CD14-positive monocyte (primary cell): Measurements from ENCODE around the gene FRS3. TPM values are rescaled to one million over a fixed set of nuclear protein-coding genes. Genes with fewer than 3 reads are reported as not detected.

Experiments
- DNase-seq, 3 donors: peaks; one replicate each; pipeline ENCODE4 v3.0.0-alpha.2; 2011 to 2022
- H2AFZ ChIP-seq: 2 replicates; pipeline ENCODE4 v1.6.0; 2012; ENCODE audit warnings: mild to moderate bottlenecking, low read depth, low read length, inconsistent platforms; ENCODE audit not compliant: insufficient read depth, poor library complexity, severe bottlenecking
- H3K27ac ChIP-seq, 2 donors: 1 replicate in 1 of 2; 2 replicates in 1 of 2; pipeline ENCODE4 v1.5.1; 2012 to 2013; ENCODE audit warnings: low read length in 2 of 2, control low read depth in 1 of 2, inconsistent platforms in 1 of 2, low read depth in 1 of 2, mild to moderate bottlenecking in 1 of 2
- H3K27me3 ChIP-seq, 2 donors: one replicate each; pipeline versions ENCODE4 v1.6.0 to v1.6.1; 2011 to 2013; ENCODE audit warnings: low read length in 2 of 2; ENCODE audit not compliant: control insufficient read depth in 2 of 2, insufficient read depth in 2 of 2
- H3K36me3 ChIP-seq, 2 donors: replicated peaks in 1 of 2; 1 replicate in 1 of 2; 2 replicates in 1 of 2; pipeline versions ENCODE4 v1.5.1 to v1.6.1; 2012 to 2013; ENCODE audit warnings: low read length in 2 of 2, control low read depth in 1 of 2, inconsistent platforms in 1 of 2, mild to moderate bottlenecking in 1 of 2; ENCODE audit not compliant: insufficient read depth in 2 of 2, control insufficient read depth in 1 of 2
- H3K4me1 ChIP-seq, 2 donors: 1 replicate in 1 of 2; 2 replicates in 1 of 2; pipeline versions ENCODE4 v1.5.1 to v1.6.1; 2012 to 2013; ENCODE audit warnings: low read length in 2 of 2, control low read depth in 1 of 2, inconsistent platforms in 1 of 2, mild to moderate bottlenecking in 1 of 2, moderate library complexity in 1 of 2; ENCODE audit not compliant: insufficient read depth in 2 of 2, control insufficient read depth in 1 of 2
- H3K4me2 ChIP-seq: replicated peaks from 2 replicates; pipeline ENCODE3; 2012; ENCODE audit warnings: low read length, moderate library complexity, mild to moderate bottlenecking; ENCODE audit not compliant: poor library complexity, severe bottlenecking; ENCODE audit errors: extremely low read depth
- H3K4me3 ChIP-seq, 3 experiments: fragments of 200-600 bp in 1 of 3; sonication (generic) in 1 of 3; replicated peaks in 1 of 3; 1 replicate in 2 of 3; 2 replicates in 1 of 3; pipeline ENCODE4 v1.5.1; 2011 to 2013; ENCODE audit warnings: low read length in 3 of 3, mild to moderate bottlenecking in 3 of 3, control low read depth in 2 of 3, low read depth in 2 of 3, inconsistent platforms in 1 of 3, moderate library complexity in 1 of 3
- H3K79me2 ChIP-seq: 2 replicates; pipeline ENCODE4 v1.6.0; 2012; ENCODE audit warnings: mild to moderate bottlenecking, control low read depth, inconsistent platforms, low read length, moderate library complexity; ENCODE audit not compliant: insufficient read depth
- H3K9ac ChIP-seq: 2 replicates; pipeline ENCODE4 v1.6.0; 2017; ENCODE audit warnings: low read length, mild to moderate bottlenecking; ENCODE audit not compliant: insufficient read depth, poor library complexity, severe bottlenecking
- H3K9me3 ChIP-seq, 2 donors: replicated peaks in 1 of 2; 1 replicate in 1 of 2; 2 replicates in 1 of 2; pipeline versions ENCODE4 v1.5.1 to v1.6.1; 2012 to 2013; ENCODE audit warnings: low read length in 2 of 2, control low read depth in 1 of 2; ENCODE audit not compliant: control insufficient read depth in 1 of 2, insufficient read depth in 1 of 2
- H4K20me1 ChIP-seq: 2 replicates; pipeline ENCODE4 v1.6.0; 2012; ENCODE audit warnings: mild to moderate bottlenecking, low read length, control low read depth, moderate library complexity; ENCODE audit not compliant: insufficient read depth
- H3K27ac Mint-ChIP-seq, 7 donors: one replicate each; pipeline ENCODE4 v1.8.0; 2020; ENCODE audit warnings: mild to moderate bottlenecking in 7 of 7, mixed read lengths in 7 of 7, moderate library complexity in 6 of 7, inconsistent platforms in 2 of 7
- H3K27me3 Mint-ChIP-seq, 3 donors: one replicate each; pipeline ENCODE4 v1.8.0; 2021 to 2022; ENCODE audit warnings: low read depth in 3 of 3, mild to moderate bottlenecking in 3 of 3, mixed read lengths in 3 of 3, moderate library complexity in 3 of 3, inconsistent platforms in 1 of 3
- H3K36me3 Mint-ChIP-seq, 2 donors: one replicate each; pipeline ENCODE4 v1.8.0; 2020; ENCODE audit warnings: mixed read lengths in 2 of 2, inconsistent platforms in 1 of 2, mild to moderate bottlenecking in 1 of 2
- H3K4me1 Mint-ChIP-seq: one replicate; pipeline ENCODE4 v1.8.0; 2020; ENCODE audit warnings: mild to moderate bottlenecking, mixed read lengths
- H3K4me3 Mint-ChIP-seq, 2 donors: one replicate each; pipeline ENCODE4 v1.8.0; 2020; ENCODE audit warnings: mild to moderate bottlenecking in 2 of 2, mixed read lengths in 2 of 2, moderate library complexity in 1 of 2
- H3K9me3 Mint-ChIP-seq, 7 donors: one replicate each; pipeline ENCODE4 v1.8.0; 2020 to 2022; ENCODE audit warnings: mixed read lengths in 7 of 7, mild to moderate bottlenecking in 6 of 7, moderate library complexity in 6 of 7, inconsistent platforms in 2 of 7
- WGBS: methylation state at CpG from one replicate; pipeline ENCODE4 v1.1.5; 2013; ENCODE audit warnings: missing lambda C conversion rate; ENCODE audit not compliant: insufficient coverage; 5-methylcytosine and 5-hydroxymethylcytosine counted together
- intact Hi-C, 2 donors: fragments of 100-400 bp; cut with micrococcal nuclease; formaldehyde crosslinking; loops; one replicate each; pipeline versions ENCODE4 v1.15.0 to v1.15.1; 2023
- polyA plus RNA-seq, 3 donors: library from polyadenylated mRNA; depleted of rRNA in 1 of 3; unstranded in 2 of 3; stranded (reverse) in 1 of 3; fragments of 300-500 nt in 2 of 3; fragments of >200 nt in 1 of 3; fragmentation: Illumina TruSeq in 2 of 3; gene quantifications; 1 replicate in 2 of 3; 2 replicates in 1 of 3; pipeline ENCODE4 v1.2.3, GENCODE V29; 2012 to 2021
- TF ChIP-seq, protein P1 (sequence below): fragments of 200-600 bp; IDR thresholded peaks from one replicate; pipeline ENCODE4 v1.8.0; 2022; ENCODE audit warnings: antibody characterized with exemption, mild to moderate bottlenecking

Gene FRS3
- polyA plus RNA-seq, 3 donors: 1.3 to 7.0 (median 2.6) TPM

DNA sequence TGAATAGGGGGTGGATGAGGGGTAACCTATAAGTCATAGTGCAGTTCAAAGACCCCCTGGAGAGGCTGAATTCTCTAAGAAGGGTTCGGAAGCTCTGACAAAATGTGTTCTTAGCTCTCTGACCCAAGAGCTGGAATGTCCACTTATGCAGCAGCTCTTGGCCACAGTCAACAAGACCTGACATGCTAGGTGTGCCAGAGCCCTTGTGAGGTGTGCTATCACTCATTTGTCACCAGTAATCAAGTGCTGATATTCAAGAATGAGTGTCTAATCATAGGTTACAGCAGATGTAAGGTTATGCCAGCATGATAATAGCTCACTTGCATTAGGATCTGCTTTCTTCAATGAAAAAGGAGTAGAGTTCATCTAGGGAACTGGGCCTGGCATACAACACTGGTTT, 35.9 kb upstream of the FRS3 start:
- no peak overlapping the region for H3K4me3 ChIP-seq
- H3K36me3 ChIP-seq: no peaks in the 10 kb centered on the region
- H3K9me3 Mint-ChIP-seq: peaks cover 0 to 3% (median 0%) of the 10 kb centered on the region in 7 donors
- peaks cover 0 to 5% of the 10 kb centered on the region in 2 donors for H3K4me1 ChIP-seq
- no peak overlapping the region for H3K4me2 ChIP-seq
- TF ChIP-seq, protein P1, sequence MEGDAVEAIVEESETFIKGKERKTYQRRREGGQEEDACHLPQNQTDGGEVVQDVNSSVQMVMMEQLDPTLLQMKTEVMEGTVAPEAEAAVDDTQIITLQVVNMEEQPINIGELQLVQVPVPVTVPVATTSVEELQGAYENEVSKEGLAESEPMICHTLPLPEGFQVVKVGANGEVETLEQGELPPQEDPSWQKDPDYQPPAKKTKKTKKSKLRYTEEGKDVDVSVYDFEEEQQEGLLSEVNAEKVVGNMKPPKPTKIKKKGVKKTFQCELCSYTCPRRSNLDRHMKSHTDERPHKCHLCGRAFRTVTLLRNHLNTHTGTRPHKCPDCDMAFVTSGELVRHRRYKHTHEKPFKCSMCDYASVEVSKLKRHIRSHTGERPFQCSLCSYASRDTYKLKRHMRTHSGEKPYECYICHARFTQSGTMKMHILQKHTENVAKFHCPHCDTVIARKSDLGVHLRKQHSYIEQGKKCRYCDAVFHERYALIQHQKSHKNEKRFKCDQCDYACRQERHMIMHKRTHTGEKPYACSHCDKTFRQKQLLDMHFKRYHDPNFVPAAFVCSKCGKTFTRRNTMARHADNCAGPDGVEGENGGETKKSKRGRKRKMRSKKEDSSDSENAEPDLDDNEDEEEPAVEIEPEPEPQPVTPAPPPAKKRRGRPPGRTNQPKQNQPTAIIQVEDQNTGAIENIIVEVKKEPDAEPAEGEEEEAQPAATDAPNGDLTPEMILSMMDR: no peak
- DNase-seq: no peak
- H3K4me1 Mint-ChIP-seq: peaks cover 13% of the 10 kb centered on the region
- no peak overlapping the region for H3K27ac Mint-ChIP-seq
- H3K27me3 Mint-ChIP-seq: peaks cover 0 to 1% (median 0%) of the 10 kb centered on the region in 3 donors
- H3K27me3 ChIP-seq: no peaks in the 10 kb centered on the region
- no peak overlapping the region for H3K9ac ChIP-seq
- H4K20me1 ChIP-seq: no peaks in the 10 kb centered on the region
- 78% methylated on average over 1 of the region's 1 CpG for WGBS
- intact Hi-C loops: no loop called here
- peaks cover 0 to 3% of the 10 kb centered on the region in 2 donors for H3K36me3 Mint-ChIP-seq
- no peak overlapping the region for H3K27ac ChIP-seq
- H3K4me3 Mint-ChIP-seq: no peak overlapping the region
- no peaks in the 10 kb centered on the region for H3K9me3 ChIP-seq
- H2AFZ ChIP-seq: no peak overlapping the region
- H3K79me2 ChIP-seq: no peaks in the 10 kb centered on the region

DNA sequence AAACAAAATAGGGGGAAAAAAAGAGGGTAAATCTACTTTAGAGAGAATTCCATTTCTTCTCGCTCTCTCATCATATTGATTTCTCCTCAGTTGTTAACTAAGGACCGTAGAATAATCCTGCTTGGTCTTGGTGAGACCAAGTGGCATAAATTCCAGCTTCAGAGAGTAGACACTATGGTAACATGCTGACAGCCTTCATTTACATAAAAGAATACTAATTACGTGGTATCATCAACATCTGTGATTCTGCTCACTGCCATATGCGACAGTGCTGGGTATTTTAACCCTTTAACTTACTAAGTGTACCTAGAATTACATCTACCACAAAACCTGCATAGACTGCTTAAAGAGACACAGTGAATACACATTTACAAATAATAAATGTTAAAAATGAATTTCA, 34.9 kb upstream of the FRS3 start:
- H3K4me3 ChIP-seq: no peak overlapping the region
- H3K9ac ChIP-seq: no peak overlapping the region
- Mint-ChIP-seq H3K9me3 (peaks cover 0 to 3% (median 0%) of the 10 kb centered on the region in 7 donors), H3K4me3 (no peak overlapping the region), H3K4me1 (peaks cover 13% of the 10 kb centered on the region), H3K27me3 (peaks cover 0 to 1% (median 0%) of the 10 kb centered on the region in 3 donors), H3K27ac (no peak overlapping the region), H3K36me3 (peaks cover 0 to 3% of the 10 kb centered on the region in 2 donors)
- WGBS: no CpG with 5 or more reads among the region's 4 CpGs
- H3K79me2 ChIP-seq: no peaks in the 10 kb centered on the region
- TF ChIP-seq, protein P1: no peak
- H3K9me3 ChIP-seq: no peaks in the 10 kb centered on the region
- H3K27me3 ChIP-seq: no peaks in the 10 kb centered on the region
- no peak overlapping the region for H3K27ac ChIP-seq
- no peaks in the 10 kb centered on the region for H4K20me1 ChIP-seq
- no peak for DNase-seq
- H3K4me1 ChIP-seq: peaks cover 0 to 5% of the 10 kb centered on the region in 2 donors
- intact Hi-C loops: no loop called here
- H3K36me3 ChIP-seq: no peaks in the 10 kb centered on the region
- no peak overlapping the region for H2AFZ ChIP-seq
- H3K4me2 ChIP-seq: no peak overlapping the region
